GM12878 (cell line): ENCODE measurements around the gene MAP2K2. TPM values are rescaled to one million over a fixed set of nuclear protein-coding genes. Genes with fewer than 3 reads are reported as not detected.

ENCODE experiments used
- CEBPB ChIP-seq, 2 experiments: fragments of 150-350 bp in 1 of 2; IDR thresholded peaks; 2 replicates each; pipeline ENCODE4 v1.6.1; 2012 to 2014; ENCODE audit warnings: low read depth in 2 of 2, low read length in 2 of 2, borderline replicate concordance in 1 of 2, inconsistent platforms in 1 of 2
- CREB1 ChIP-seq: IDR thresholded peaks from 2 replicates; pipeline ENCODE4 v1.6.1; 2012; ENCODE audit warnings: low read depth, mild to moderate bottlenecking, inconsistent platforms
- EED ChIP-seq: sonication (generic); IDR thresholded peaks from 2 replicates; pipeline ENCODE4 v1.6.1; 2016; ENCODE audit warnings: antibody characterized with exemption, low read depth
- GATAD2B ChIP-seq: fragments of 450-650 bp; conservative IDR thresholded peaks from 2 replicates; pipeline ENCODE4 v1.6.1; 2017; ENCODE audit warnings: low read depth, mild to moderate bottlenecking, moderate library complexity
- NFYB ChIP-seq: IDR thresholded peaks from 2 replicates; pipeline ENCODE4 v1.6.1; 2011; ENCODE audit warnings: low read depth, mild to moderate bottlenecking, low read length, improper control_type of control experiment, moderate library complexity; ENCODE audit not compliant: insufficient read depth
- NRF1 ChIP-seq: conservative IDR thresholded peaks from 2 replicates; pipeline ENCODE4 v1.6.1; 2011; ENCODE audit warnings: mild to moderate bottlenecking, low read depth, low read length, improper control_type of control experiment
- POLR2AphosphoS5 ChIP-seq: IDR thresholded peaks from 2 replicates; pipeline ENCODE4 v1.6.1; 2011; ENCODE audit warnings: mild to moderate bottlenecking, low read length, inconsistent platforms
- PRDM15 ChIP-seq: fragments of 450-650 bp; formaldehyde crosslinking; IDR thresholded peaks from 2 replicates; pipeline ENCODE4 v1.4.0; 2020; ENCODE audit warnings: mild to moderate bottlenecking, moderate library complexity
- RCOR1 ChIP-seq: conservative IDR thresholded peaks from 2 replicates; pipeline ENCODE4 v1.6.1; 2012; ENCODE audit warnings: low read depth, low read length, improper control_type of control experiment
- SIN3A ChIP-seq: IDR thresholded peaks from 2 replicates; pipeline ENCODE4 v1.6.1; 2012; ENCODE audit warnings: low read depth, low read length, improper control_type of control experiment
- TARDBP ChIP-seq: IDR thresholded peaks from 2 replicates; pipeline ENCODE4 v1.6.1; 2016; ENCODE audit warnings: borderline replicate concordance
- ZBED1 ChIP-seq: IDR thresholded peaks from 2 replicates; pipeline ENCODE4 v1.6.1; 2016; ENCODE audit warnings: borderline replicate concordance
- ZNF24 ChIP-seq: fragments of 450-650 bp; IDR thresholded peaks from 2 replicates; pipeline ENCODE4 v1.6.1; 2017; ENCODE audit warnings: antibody characterized with exemption, mild to moderate bottlenecking
- ZSCAN29 ChIP-seq: fragments of 450-650 bp; IDR thresholded peaks from 2 replicates; pipeline ENCODE4 v1.6.1; 2017; ENCODE audit warnings: mild to moderate bottlenecking, moderate library complexity
- polyA plus RNA-seq, 11 experiments: library from polyadenylated mRNA; depleted of rRNA in 4 of 11; unstranded in 6 of 11; stranded (reverse) in 5 of 11; fragments of >200 nt; fragmentation: Nextera tagmentation in 4 of 11; fragmentation: Illumina TruSeq in 1 of 11; extraction: Ambion mirVana in 4 of 11; extraction: Trizol in 1 of 11; gene quantifications; 1 replicate in 1 of 11; 2 replicates in 10 of 11; pipeline versions ENCODE4 v1.2.1 to v1.2.3, GENCODE V29; 2011 to 2016; ENCODE audit warnings: inconsistent platforms in 2 of 11, missing spikeins in 2 of 11, low read depth in 1 of 11
- total RNA-seq, 4 experiments: library from RNA; depleted of rRNA in 3 of 4; stranded (reverse); fragments of >200 nt in 3 of 4; fragmentation: Illumina TruSeq in 1 of 4; extraction: Trizol in 1 of 4; gene quantifications; 2 replicates each; pipeline versions ENCODE4 v1.2.1 to v1.2.3, GENCODE V29; 2013 to 2021
- TF ChIP-seq, protein P1 (sequence below): fragments of 450-650 bp; IDR thresholded peaks from 2 replicates; pipeline ENCODE4 v1.6.1; 2017; ENCODE audit warnings: antibody characterized with exemption, mild to moderate bottlenecking, moderate library complexity
- TF ChIP-seq, protein P2 (sequence below): fragments of 450-650 bp; IDR thresholded peaks from 2 replicates; pipeline ENCODE4 v1.6.1; 2017; ENCODE audit warnings: mild to moderate bottlenecking, moderate library complexity
- TF ChIP-seq, protein P3 (sequence below): IDR thresholded peaks from 2 replicates; pipeline ENCODE4 v1.6.1; 2012; ENCODE audit warnings: low read length, inconsistent platforms

MAP2K2 gene
- total and polyA plus RNA-seq, 10 of the 15 experiments (the other 5 are each of a cell fraction or from before 2014, with no cell fraction given) = 1.00 to 210 (median 53.5) TPM

DNA sequence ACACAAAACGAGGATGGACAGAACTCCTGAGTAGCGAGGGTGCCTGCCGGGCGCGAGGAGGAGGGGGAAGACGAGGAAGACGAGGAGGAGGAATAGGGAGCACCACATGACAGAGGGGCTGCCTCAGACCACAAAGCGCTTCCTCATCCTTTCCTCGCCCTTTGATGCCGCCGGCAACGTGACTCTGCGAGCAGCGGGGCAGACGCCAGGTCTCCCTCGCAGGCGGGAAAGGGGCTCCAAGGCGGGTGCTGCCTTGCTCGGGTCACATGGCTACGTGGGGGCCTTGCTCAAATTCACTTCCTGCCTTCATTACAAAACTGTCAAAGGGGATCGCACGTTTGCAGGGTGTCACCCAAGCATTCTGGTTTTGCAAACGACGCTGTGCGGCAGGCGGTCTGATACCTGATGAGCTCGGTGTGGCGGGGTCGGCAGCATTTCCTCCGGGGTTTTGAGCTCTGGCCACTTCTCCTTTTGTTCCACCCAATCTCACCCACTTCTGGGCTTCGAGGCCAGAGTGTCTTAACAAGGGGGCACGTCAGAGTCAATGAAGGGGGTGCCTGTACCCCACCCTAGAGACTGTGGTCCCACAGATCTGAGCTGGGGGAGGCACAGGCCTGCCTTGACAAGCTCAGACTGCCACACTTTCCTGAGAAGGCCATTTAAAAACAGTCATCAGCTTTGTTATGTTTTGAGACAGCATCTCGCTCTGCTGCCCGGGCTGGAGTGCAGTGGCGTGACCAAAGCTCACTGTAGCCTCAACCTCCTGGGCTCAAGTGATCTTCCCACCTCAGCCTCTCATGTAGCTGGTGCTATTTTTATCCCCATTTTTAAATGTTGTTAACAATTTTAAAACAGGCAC lies 14.9 kb downstream of the MAP2K2 start (continued):
- TF ChIP-seq, protein P1, sequence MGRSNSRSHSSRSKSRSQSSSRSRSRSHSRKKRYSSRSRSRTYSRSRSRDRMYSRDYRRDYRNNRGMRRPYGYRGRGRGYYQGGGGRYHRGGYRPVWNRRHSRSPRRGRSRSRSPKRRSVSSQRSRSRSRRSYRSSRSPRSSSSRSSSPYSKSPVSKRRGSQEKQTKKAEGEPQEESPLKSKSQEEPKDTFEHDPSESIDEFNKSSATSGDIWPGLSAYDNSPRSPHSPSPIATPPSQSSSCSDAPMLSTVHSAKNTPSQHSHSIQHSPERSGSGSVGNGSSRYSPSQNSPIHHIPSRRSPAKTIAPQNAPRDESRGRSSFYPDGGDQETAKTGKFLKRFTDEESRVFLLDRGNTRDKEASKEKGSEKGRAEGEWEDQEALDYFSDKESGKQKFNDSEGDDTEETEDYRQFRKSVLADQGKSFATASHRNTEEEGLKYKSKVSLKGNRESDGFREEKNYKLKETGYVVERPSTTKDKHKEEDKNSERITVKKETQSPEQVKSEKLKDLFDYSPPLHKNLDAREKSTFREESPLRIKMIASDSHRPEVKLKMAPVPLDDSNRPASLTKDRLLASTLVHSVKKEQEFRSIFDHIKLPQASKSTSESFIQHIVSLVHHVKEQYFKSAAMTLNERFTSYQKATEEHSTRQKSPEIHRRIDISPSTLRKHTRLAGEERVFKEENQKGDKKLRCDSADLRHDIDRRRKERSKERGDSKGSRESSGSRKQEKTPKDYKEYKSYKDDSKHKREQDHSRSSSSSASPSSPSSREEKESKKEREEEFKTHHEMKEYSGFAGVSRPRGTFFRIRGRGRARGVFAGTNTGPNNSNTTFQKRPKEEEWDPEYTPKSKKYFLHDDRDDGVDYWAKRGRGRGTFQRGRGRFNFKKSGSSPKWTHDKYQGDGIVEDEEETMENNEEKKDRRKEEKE = no peak
- TF ChIP-seq POLR2AphosphoS5 = peak; percentile 63
- no peak for TF ChIP-seq PRDM15 (CRISPR knock-in tag)
- TF ChIP-seq CREB1 = peak; percentile 77
- no peak for TF ChIP-seq CEBPB (IDR thresholded peaks at IDR 0.05; ENCODE audit: borderline replicate concordance in 1 of 2, low read depth in 2 of 2, low read length in 2 of 2)
- TF ChIP-seq NFYB = 0 out of 2 replicates have a peak, but pooled peaks have one; percentile 30
- TF ChIP-seq NRF1 = 0 out of 2 replicates have a peak, but pooled peaks have one; percentile 1
- TF ChIP-seq GATAD2B = peak; percentile 92; the same call in 1 of the 2 replicates
- TF ChIP-seq, protein P2, sequence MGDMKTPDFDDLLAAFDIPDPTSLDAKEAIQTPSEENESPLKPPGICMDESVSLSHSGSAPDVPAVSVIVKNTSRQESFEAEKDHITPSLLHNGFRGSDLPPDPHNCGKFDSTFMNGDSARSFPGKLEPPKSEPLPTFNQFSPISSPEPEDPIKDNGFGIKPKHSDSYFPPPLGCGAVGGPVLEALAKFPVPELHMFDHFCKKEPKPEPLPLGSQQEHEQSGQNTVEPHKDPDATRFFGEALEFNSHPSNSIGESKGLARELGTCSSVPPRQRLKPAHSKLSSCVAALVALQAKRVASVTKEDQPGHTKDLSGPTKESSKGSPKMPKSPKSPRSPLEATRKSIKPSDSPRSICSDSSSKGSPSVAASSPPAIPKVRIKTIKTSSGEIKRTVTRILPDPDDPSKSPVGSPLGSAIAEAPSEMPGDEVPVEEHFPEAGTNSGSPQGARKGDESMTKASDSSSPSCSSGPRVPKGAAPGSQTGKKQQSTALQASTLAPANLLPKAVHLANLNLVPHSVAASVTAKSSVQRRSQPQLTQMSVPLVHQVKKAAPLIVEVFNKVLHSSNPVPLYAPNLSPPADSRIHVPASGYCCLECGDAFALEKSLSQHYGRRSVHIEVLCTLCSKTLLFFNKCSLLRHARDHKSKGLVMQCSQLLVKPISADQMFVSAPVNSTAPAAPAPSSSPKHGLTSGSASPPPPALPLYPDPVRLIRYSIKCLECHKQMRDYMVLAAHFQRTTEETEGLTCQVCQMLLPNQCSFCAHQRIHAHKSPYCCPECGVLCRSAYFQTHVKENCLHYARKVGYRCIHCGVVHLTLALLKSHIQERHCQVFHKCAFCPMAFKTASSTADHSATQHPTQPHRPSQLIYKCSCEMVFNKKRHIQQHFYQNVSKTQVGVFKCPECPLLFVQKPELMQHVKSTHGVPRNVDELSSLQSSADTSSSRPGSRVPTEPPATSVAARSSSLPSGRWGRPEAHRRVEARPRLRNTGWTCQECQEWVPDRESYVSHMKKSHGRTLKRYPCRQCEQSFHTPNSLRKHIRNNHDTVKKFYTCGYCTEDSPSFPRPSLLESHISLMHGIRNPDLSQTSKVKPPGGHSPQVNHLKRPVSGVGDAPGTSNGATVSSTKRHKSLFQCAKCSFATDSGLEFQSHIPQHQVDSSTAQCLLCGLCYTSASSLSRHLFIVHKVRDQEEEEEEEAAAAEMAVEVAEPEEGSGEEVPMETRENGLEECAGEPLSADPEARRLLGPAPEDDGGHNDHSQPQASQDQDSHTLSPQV = 0 out of 2 replicates have a peak, but pooled peaks have one; percentile 55
- TF ChIP-seq, protein P3, sequence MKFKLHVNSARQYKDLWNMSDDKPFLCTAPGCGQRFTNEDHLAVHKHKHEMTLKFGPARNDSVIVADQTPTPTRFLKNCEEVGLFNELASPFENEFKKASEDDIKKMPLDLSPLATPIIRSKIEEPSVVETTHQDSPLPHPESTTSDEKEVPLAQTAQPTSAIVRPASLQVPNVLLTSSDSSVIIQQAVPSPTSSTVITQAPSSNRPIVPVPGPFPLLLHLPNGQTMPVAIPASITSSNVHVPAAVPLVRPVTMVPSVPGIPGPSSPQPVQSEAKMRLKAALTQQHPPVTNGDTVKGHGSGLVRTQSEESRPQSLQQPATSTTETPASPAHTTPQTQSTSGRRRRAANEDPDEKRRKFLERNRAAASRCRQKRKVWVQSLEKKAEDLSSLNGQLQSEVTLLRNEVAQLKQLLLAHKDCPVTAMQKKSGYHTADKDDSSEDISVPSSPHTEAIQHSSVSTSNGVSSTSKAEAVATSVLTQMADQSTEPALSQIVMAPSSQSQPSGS = peak; percentile 69
- no peak for TF ChIP-seq ZNF24
- TF ChIP-seq ZSCAN29 = 0 out of 2 replicates have a peak, but pooled peaks have one; percentile 27
- TF ChIP-seq EED = peak; percentile 17; the same call in 1 of the 2 replicates
- no peak for TF ChIP-seq TARDBP
- TF ChIP-seq ZBED1 = no peak
- no peak for TF ChIP-seq RCOR1
- peak; percentile 78 for TF ChIP-seq SIN3A
